ENCODE results near the gene FMN1. TPM values are rescaled to one million over a fixed set of nuclear protein-coding genes. Genes with fewer than 3 reads are reported as not detected.

Gene FMN1
- total and polyA plus RNA-seq, 7 donors: 0.21 to 20.0 (median 2.5) TPM

GRCh38 chr15:33113666-33114373 is 80.7 kb downstream of the FMN1 start:
- ATAC-seq (no peak), DNase-seq (no peak)
- Histone ChIP-seq H3K9me3 (no peaks in the 10 kb centered on the region), H3K36me3 (ENCODE audit: insufficient read depth in 1 of 2, low read depth in 1 of 2) (no peaks in the 10 kb centered on the region), H3K4me1 (no peaks in the 10 kb centered on the region), H3K27ac (no peak overlapping the region), H3K4me3 (no peak overlapping the region), H3K27me3 (ENCODE audit: insufficient read depth in 3 of 3, low read length in 2 of 3) (no peaks in the 10 kb centered on the region)
- intact Hi-C loops (cut with DNase I): no loop called here
- no peak for TF ChIP-seq CTCF (IDR thresholded peaks at IDR 0.05)
- WGBS, 3 donors: 81 to 84% (median 81%) methylated on average over 7 of the region's 7 CpGs

- ATAC-seq (no peak), DNase-seq (no peak)
- Histone ChIP-seq H3K36me3 (ENCODE audit: insufficient read depth in 1 of 2, low read depth in 1 of 2) (no peaks in the 10 kb centered on the region), H3K4me3 (no peak overlapping the region), H3K4me1 (no peaks in the 10 kb centered on the region), H3K27me3 (ENCODE audit: insufficient read depth in 3 of 3, low read length in 2 of 3) (no peaks in the 10 kb centered on the region), H3K9me3 (no peaks in the 10 kb centered on the region), H3K27ac (no peak overlapping the region)
- WGBS, 3 donors: 86 to 92% (median 88%) methylated on average over 5 of the region's 5 CpGs
- no peak for TF ChIP-seq CTCF (IDR thresholded peaks at IDR 0.05)
- intact Hi-C loops (cut with DNase I): no loop called here
Measured at GRCh38 chr15:33112541-33113105, 81.9 kb downstream of the FMN1 start.

- no peak for TF ChIP-seq CTCF (IDR thresholded peaks at IDR 0.05)
- H3K4me1 ChIP-seq: no peaks in the 10 kb centered on the region
- H3K9me3 ChIP-seq: no peaks in the 10 kb centered on the region
- H3K36me3 ChIP-seq (ENCODE audit: insufficient read depth in 1 of 2, low read depth in 1 of 2): no peaks in the 10 kb centered on the region
- no peak overlapping the region for H3K4me3 ChIP-seq
- no peaks in the 10 kb centered on the region for H3K27me3 ChIP-seq (ENCODE audit: insufficient read depth in 3 of 3, low read length in 2 of 3)
- intact Hi-C loops (cut with DNase I): no loop called here
- ATAC-seq (no peak), DNase-seq (no peak)
- no peak overlapping the region for H3K27ac ChIP-seq
- WGBS, 3 donors: 51 to 71% (median 54%) methylated on average over 1 of the region's 1 CpG
Measured at GRCh38 chr15:33111041-33111451, 83.5 kb downstream of the FMN1 start.

- Histone ChIP-seq H3K4me1 (no peaks in the 10 kb centered on the region), H3K27ac (no peak overlapping the region), H3K4me3 (no peak overlapping the region), H3K36me3 (ENCODE audit: insufficient read depth in 1 of 2, low read depth in 1 of 2) (no peaks in the 10 kb centered on the region), H3K27me3 (ENCODE audit: insufficient read depth in 3 of 3, low read length in 2 of 3) (no peaks in the 10 kb centered on the region), H3K9me3 (no peaks in the 10 kb centered on the region)
- TF ChIP-seq CTCF (IDR thresholded peaks at IDR 0.05): no peak
- DNase-seq (no peak), ATAC-seq (no peak)
- intact Hi-C loops (cut with DNase I): no loop called here
- 97 to 98% (median 97%) methylated on average over 4 of the region's 4 CpGs for WGBS, 3 donors
Measured at GRCh38 chr15:33109345-33109744, 85.2 kb downstream of the FMN1 start.

GRCh38 chr15:33108518-33108917 is 86.0 kb downstream of the FMN1 start:
- intact Hi-C loops (cut with DNase I): no loop called here

More at GRCh38 chr15:33108518-33108917, 86.0 kb downstream of the FMN1 start:
- Histone ChIP-seq H3K36me3 (ENCODE audit: insufficient read depth in 1 of 2, low read depth in 1 of 2) (no peaks in the 10 kb centered on the region), H3K27me3 (ENCODE audit: insufficient read depth in 3 of 3, low read length in 2 of 3) (no peaks in the 10 kb centered on the region), H3K4me1 (no peaks in the 10 kb centered on the region), H3K27ac (no peak overlapping the region), H3K9me3 (no peaks in the 10 kb centered on the region), H3K4me3 (no peak overlapping the region)
- DNase-seq: no peak
- TF ChIP-seq CTCF (IDR thresholded peaks at IDR 0.05): no peak
- ATAC-seq: no peak

Data from psoas muscle (tissue), 8 donors.